ENCODE measurements around the gene AVL9.

AVL9 gene

DNA sequence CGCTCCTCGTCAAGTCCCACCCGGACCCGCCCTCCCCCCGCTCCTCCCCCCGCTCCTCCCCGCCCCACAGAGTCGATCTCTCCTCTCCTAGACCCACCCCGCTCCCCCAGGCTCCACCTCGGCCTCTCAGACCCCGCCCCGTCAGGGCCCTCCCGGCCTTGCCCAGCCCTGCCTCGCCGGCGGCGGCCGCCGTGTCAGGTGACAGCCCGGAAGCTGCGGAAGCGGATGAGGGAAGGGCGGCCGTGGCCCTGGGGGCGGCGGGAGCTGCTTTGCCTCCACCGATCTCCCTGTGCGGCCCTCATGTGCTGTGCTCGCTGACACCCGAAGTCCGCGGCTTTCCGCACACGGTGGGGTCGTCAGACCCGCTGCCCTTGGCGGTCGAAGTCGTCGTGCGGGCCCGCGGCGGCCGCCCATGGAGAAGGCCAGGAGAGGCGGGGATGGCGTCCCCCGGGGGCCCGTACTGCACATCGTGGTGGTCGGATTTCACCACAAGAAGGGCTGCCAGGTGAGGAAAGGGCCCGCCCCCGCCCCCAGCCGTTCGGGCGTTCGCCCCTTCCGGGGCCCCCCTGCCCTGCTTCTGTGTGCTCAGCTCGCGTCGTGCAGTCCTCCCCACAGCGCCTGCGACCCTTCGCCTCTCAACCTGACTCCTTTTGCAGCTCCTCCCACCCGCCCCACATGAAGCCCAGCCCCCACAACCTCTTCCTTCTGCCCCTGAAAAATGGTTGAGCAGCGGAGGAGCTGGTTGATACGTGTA is at the start of gene AVL9:
AVL9 (plus strand) TSS at position 192 of the 754 bp plus-strand sequence; CDS start at position 413, 221 bp downstream.
- TF ChIP-seq PKNOX1 (IDR thresholded peaks at IDR 0.05) (peak; percentile 83), FOXK2 (IDR thresholded peaks at IDR 0.05) (no peak), L3MBTL2 (conservative IDR thresholded peaks at IDR 0.05) (peak; percentile 77)
- ChIA-PET CTCF (interaction anchor here (0.6 kb wide), 1 partner anchor 760 kb away, joined by 3 read pairs; no protein-coding TSS in a partner anchor), POLR2A (interaction anchor here (1.0 to 1.5 kb wide), 3 partner anchors 11 to 567 kb away, joined by 3 to 4 read pairs (median 3); partner anchors contain the start of gene NT5C3A)
- DNase-seq (ENCODE audit: extremely low spot score): peak; percentile 94

GRCh38 chr7:32447218-32447617 is 48.1 kb upstream of the AVL9 start:
- no peak for TF ChIP-seq SUZ12 (IDR thresholded peaks at IDR 0.05)
- no peak for TF ChIP-seq L3MBTL2 (conservative IDR thresholded peaks at IDR 0.05)
- TF ChIP-seq HDGF (IDR thresholded peaks at IDR 0.05; ENCODE audit: borderline replicate concordance): no peak
- TF ChIP-seq CTBP1 (IDR thresholded peaks at IDR 0.05; ENCODE audit: borderline replicate concordance): no peak
- no peak for TF ChIP-seq BHLHE40 (IDR thresholded peaks at IDR 0.05; ENCODE audit: borderline replicate concordance)
- no peak for TF ChIP-seq SP1 (IDR thresholded peaks at IDR 0.05)
- no peak for TF ChIP-seq ARNT (IDR thresholded peaks at IDR 0.05)
- TF ChIP-seq LEF1 (IDR thresholded peaks at IDR 0.05; ENCODE audit: borderline replicate concordance): no peak
- TF ChIP-seq FOXK2 (IDR thresholded peaks at IDR 0.05): no peak
- TF ChIP-seq PKNOX1 (IDR thresholded peaks at IDR 0.05): no peak
- TF ChIP-seq NFRKB (IDR thresholded peaks at IDR 0.05): no peak
- TF ChIP-seq ELF4 (IDR thresholded peaks at IDR 0.05): no peak
- no peak for TF ChIP-seq FOXM1 (IDR thresholded peaks at IDR 0.05; ENCODE audit: borderline replicate concordance)
- no peak for TF ChIP-seq ZNF384 (IDR thresholded peaks at IDR 0.05)
- TF ChIP-seq TARDBP (IDR thresholded peaks at IDR 0.05): no peak
- TF ChIP-seq FOXA1 (IDR thresholded peaks at IDR 0.05): no peak
- CTCF ChIA-PET: no interaction called here
- POLR2A ChIA-PET: no interaction called here
- no peak for DNase-seq (ENCODE audit: extremely low spot score)

DNA sequence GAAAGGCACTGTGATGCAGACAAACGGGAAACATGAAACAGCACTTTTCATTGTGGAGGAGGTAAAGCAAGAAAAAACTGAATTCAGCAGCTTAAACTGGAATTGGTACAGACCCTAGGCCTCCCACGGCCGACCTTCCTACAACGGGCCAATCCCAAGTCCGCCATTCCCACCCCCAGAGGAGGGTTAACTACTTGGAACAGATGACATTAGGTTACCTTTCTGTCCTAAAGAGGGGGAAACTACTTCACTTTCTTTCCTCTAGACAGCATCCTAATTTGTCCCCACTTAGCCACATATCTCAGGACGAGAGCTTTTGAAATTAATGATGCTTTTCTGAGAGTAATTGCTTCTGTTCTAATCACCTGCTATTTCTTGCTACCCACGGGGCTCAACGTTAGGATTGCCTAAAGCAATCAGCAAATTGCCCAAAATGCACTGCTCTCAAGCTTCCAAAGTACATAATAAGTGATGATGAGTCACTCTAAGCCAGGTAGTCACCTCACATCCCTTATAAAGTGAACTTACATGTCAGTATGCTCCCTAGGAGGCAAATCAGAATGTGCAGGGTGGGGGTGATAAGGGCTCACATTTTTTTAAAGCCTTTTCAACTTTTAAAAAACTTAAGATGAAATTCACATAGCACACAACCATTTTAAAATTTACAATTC is 41.8 kb upstream of the AVL9 start:
- ChIA-PET POLR2A (no interaction called here), CTCF (no interaction called here)
- DNase-seq (ENCODE audit: extremely low spot score): no peak
- TF ChIP-seq FOXK2 (IDR thresholded peaks at IDR 0.05) (no peak), SUZ12 (IDR thresholded peaks at IDR 0.05) (no peak), SP1 (IDR thresholded peaks at IDR 0.05) (no peak), ELF4 (IDR thresholded peaks at IDR 0.05) (no peak), ARNT (IDR thresholded peaks at IDR 0.05) (no peak), PKNOX1 (IDR thresholded peaks at IDR 0.05) (no peak)

DNA sequence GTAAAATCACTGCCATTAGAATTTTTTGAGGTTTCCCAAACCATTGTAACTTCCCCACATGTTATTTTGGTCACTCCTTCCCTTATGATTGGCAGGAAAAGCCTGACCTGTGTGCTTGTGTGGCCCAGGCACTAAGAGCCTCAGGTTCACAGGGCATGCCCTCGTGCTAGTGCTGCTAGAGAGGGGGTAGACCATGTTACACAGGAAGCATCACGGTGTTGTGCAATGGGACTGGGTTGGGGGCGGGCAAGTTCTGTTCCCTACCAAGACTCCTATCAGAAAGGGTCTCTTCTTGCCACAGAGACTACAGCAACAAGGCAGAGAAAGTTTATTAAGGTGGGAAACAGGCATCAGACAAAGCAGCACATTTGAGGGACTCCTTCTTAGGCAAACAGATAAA is 37.3 kb upstream of the AVL9 start:
- ChIA-PET POLR2A (no interaction called here), CTCF (no interaction called here)
- no peak for TF ChIP-seq BHLHE40 (IDR thresholded peaks at IDR 0.05; ENCODE audit: borderline replicate concordance)
- no peak for TF ChIP-seq HDGF (IDR thresholded peaks at IDR 0.05; ENCODE audit: borderline replicate concordance)
- no peak for TF ChIP-seq FOXM1 (IDR thresholded peaks at IDR 0.05; ENCODE audit: borderline replicate concordance)
- no peak for TF ChIP-seq ZNF384 (IDR thresholded peaks at IDR 0.05)
- DNase-seq (ENCODE audit: extremely low spot score): no peak

- DNase-seq (ENCODE audit: extremely low spot score): no peak
- ChIA-PET CTCF (no interaction called here), POLR2A (no interaction called here)
- TF ChIP-seq HDGF (IDR thresholded peaks at IDR 0.05; ENCODE audit: borderline replicate concordance) (no peak), FOXK2 (IDR thresholded peaks at IDR 0.05) (no peak), CTBP1 (IDR thresholded peaks at IDR 0.05; ENCODE audit: borderline replicate concordance) (no peak), FOXM1 (IDR thresholded peaks at IDR 0.05; ENCODE audit: borderline replicate concordance) (no peak), ZNF384 (IDR thresholded peaks at IDR 0.05) (no peak), L3MBTL2 (conservative IDR thresholded peaks at IDR 0.05) (no peak), SP1 (IDR thresholded peaks at IDR 0.05) (no peak), FOXA1 (IDR thresholded peaks at IDR 0.05) (no peak), ELF4 (IDR thresholded peaks at IDR 0.05) (no peak), SUZ12 (IDR thresholded peaks at IDR 0.05) (no peak)
Observed at GRCh38 chr7:32459788-32460187, 35.5 kb upstream of the AVL9 start.

DNA sequence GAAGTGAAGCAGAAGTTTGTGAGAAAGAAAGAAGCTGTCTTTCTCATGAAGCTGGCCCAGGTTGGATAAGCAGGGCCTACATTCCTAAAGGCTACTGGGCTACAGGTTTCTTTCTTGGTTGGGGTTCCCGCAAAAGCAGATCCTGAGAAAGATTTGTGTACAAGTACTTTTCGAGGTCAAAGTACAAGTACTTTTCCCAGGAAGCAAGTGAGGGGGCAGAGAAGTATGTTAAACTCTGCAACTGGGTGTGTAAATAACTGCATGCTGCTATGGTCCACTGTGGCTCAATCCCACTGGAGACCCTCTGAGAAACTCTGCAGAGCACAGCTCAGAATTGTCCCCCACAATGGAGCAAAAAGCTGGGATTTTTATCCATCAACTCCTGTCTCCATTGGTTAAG is 33.8 kb upstream of the AVL9 start:
- TF ChIP-seq ARNT (IDR thresholded peaks at IDR 0.05): no peak
- no peak for TF ChIP-seq FOXM1 (IDR thresholded peaks at IDR 0.05; ENCODE audit: borderline replicate concordance)
- TF ChIP-seq ZNF384 (IDR thresholded peaks at IDR 0.05): no peak
- TF ChIP-seq TARDBP (IDR thresholded peaks at IDR 0.05): no peak
- no peak for DNase-seq (ENCODE audit: extremely low spot score)
- ChIA-PET POLR2A (no interaction called here), CTCF (no interaction called here)

GRCh38 chr7:32462451-32462850 is 32.8 kb upstream of the AVL9 start:
- no peak for DNase-seq (ENCODE audit: extremely low spot score)
- POLR2A ChIA-PET: no interaction called here
- no peak for TF ChIP-seq FOXA1 (IDR thresholded peaks at IDR 0.05)
- TF ChIP-seq ELF4 (IDR thresholded peaks at IDR 0.05): no peak
- no peak for TF ChIP-seq NFRKB (IDR thresholded peaks at IDR 0.05)
- no peak for TF ChIP-seq HDGF (IDR thresholded peaks at IDR 0.05; ENCODE audit: borderline replicate concordance)
- no peak for TF ChIP-seq FOXK2 (IDR thresholded peaks at IDR 0.05)
- no peak for TF ChIP-seq BHLHE40 (IDR thresholded peaks at IDR 0.05; ENCODE audit: borderline replicate concordance)
- no peak for TF ChIP-seq SP1 (IDR thresholded peaks at IDR 0.05)
- TF ChIP-seq ZNF384 (IDR thresholded peaks at IDR 0.05): no peak
- TF ChIP-seq L3MBTL2 (conservative IDR thresholded peaks at IDR 0.05): no peak
- no peak for TF ChIP-seq TARDBP (IDR thresholded peaks at IDR 0.05)
- no peak for TF ChIP-seq FOXM1 (IDR thresholded peaks at IDR 0.05; ENCODE audit: borderline replicate concordance)
- no peak for TF ChIP-seq SUZ12 (IDR thresholded peaks at IDR 0.05)
- no peak for TF ChIP-seq CTBP1 (IDR thresholded peaks at IDR 0.05; ENCODE audit: borderline replicate concordance)
- no peak for TF ChIP-seq PKNOX1 (IDR thresholded peaks at IDR 0.05)
- CTCF ChIA-PET: no interaction called here

Data from HEK293T (cell line).